Measurements from ENCODE around the gene SKA3.
A peak's percentile ranks its signal among the peaks of the same experiment; 100 is the strongest.
"Not testable (repeated sequence)": the region's sequence is repeated elsewhere in the genome, so short reads cannot be mapped to it uniquely, and the experiment has no call there.

The SKA3 gene

GRCh38 chr13:21176215-21176981 lies at the start of gene SKA3, which contains the start of gene MRPL57:
Gene SKA3, minus strand, starts transcription at chr13:21176552. Its CDS starts 75 bp downstream, at chr13:21176477.
Gene MRPL57, plus strand, starts transcription at chr13:21176658. Its CDS starts 259 bp downstream, at chr13:21176917.
- DNase-seq = peak; percentile 95 to 99

- no peak for DNase-seq
Measured at GRCh38 chr13:21225082-21225481, 48.7 kb upstream of the SKA3 start.

- no peak for DNase-seq
Measured at GRCh38 chr13:21221268-21221667, 44.9 kb upstream of the SKA3 start.

- not testable (repeated sequence) for DNase-seq
Measured at GRCh38 chr13:21219716-21220115, 43.4 kb upstream of the SKA3 start.

- DNase-seq = no peak
Measured at GRCh38 chr13:21219036-21219381, 42.7 kb upstream of the SKA3 start.

- DNase-seq = no peak
Measured at GRCh38 chr13:21218351-21219035, 42.1 kb upstream of the SKA3 start.

GRCh38 chr13:21216332-21216731 lies 40.0 kb upstream of the SKA3 start:
- no peak for DNase-seq

- not testable (repeated sequence) for DNase-seq
Measured at GRCh38 chr13:21215419-21215818, 39.1 kb upstream of the SKA3 start.

- DNase-seq = no peak
Measured at GRCh38 chr13:21212138-21212775, 35.9 kb upstream of the SKA3 start.

- DNase-seq = no peak
Measured at GRCh38 chr13:21208652-21209154, 32.4 kb upstream of the SKA3 start.

- DNase-seq = no peak
Measured at GRCh38 chr13:21202767-21203531, 26.6 kb upstream of the SKA3 start.

GRCh38 chr13:21201456-21202190 lies 25.3 kb upstream of the SKA3 start:
- DNase-seq = not testable (repeated sequence)

GRCh38 chr13:21198391-21198790 lies 22.0 kb upstream of the SKA3 start:
- peak in 1 of 2 experiments; percentile 24 for DNase-seq

- not testable (repeated sequence) for DNase-seq
Measured at GRCh38 chr13:21197606-21198225, 21.4 kb upstream of the SKA3 start.

- not testable (repeated sequence) for DNase-seq
Measured at GRCh38 chr13:21194756-21195155, 18.4 kb upstream of the SKA3 start.

GRCh38 chr13:21186410-21186809 lies 10.1 kb upstream of the SKA3 start:
- DNase-seq = not testable (repeated sequence)

- DNase-seq = no peak
Measured at GRCh38 chr13:21181671-21182070, 5.3 kb upstream of the SKA3 start.

GRCh38 chr13:21176982-21177284 lies 581 bp upstream of the SKA3 start:
- DNase-seq = no peak

GRCh38 chr13:21175656-21176214 lies 617 bp downstream of the SKA3 start:
- DNase-seq = no peak

GRCh38 chr13:21173767-21174166 lies 2.6 kb downstream of the SKA3 start:
- peak; percentile 18 to 39 for DNase-seq

GRCh38 chr13:21171420-21171819 lies 4.9 kb downstream of the SKA3 start:
- DNase-seq = no peak
